Activated naive CD4-positive, alpha-beta T cell treated with anti-CD3 and anti-CD28 coated beads, Interleukin-2, amount 10 ng/mL, durations not matched to agents 5 hours and 36 hours (primary cell): Measurements from ENCODE around the gene ITLN2. TPM values are rescaled to one million over a fixed set of nuclear protein-coding genes. Genes with fewer than 3 reads are reported as not detected.

ENCODE experiments used
- total RNA-seq, 2 experiments: library from RNA; stranded (reverse); gene quantifications; one replicate each; pipeline ENCODE4 v1.2.3, GENCODE V29; 2021

Gene ITLN2
- total RNA-seq = not detected

DNA sequence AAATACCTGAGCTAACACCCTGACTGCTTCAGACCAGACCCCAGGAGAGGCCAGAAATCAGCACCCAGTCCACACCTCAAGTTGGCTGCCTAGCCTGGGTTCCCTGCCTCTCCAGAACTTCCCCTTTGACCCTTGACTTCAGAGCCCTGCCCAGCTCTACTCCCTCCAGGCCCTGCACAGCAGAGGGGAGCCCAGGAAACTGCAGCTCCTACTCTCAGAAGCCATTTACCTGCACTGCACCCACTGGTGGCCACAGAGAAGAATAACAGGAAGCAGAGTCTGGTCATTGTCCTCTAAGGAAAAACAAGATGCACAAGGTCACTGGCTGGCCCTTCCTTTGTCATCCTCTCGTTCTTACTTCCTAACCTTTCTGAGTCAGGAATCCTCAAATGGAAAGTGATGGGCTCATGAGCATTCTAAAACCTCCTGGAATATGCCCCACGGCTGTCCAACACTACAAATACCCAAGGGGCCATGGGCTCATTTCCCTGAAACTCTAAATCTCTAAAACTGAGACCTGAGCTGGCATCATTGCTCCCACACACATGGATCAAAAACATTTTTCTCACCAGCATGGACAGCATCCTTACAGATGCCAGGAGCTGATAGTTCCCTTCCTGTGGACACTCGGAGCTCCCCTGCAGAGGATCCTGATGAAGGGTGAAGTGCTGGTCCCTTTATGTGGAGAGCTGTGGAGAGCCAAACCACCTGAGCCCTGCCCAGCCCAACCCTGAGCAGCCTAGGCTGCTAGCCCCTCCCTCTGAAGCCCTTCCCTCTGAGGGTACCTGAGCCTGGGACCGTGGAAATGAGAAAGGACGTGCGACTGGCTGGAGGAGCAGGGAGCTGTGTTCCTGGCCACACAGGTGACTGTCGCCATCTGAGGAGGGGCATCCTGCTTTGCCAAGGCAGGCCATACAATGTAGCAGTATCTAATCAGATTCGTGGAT, at the start of gene ITLN2:
ITLN2 (minus strand) TSS at position 652 of the 947 bp plus-strand sequence; CDS start at position 584, 68 bp downstream.

Other genes starting within 250 kb of the ITLN2 start
- gene CD48, start 243.0 kb downstream of the ITLN2 start, total RNA-seq = 100 to 1,000 TPM; 378 to 401 TPM
- 1 to 10 TPM; 7.6 to 8.2 TPM for gene SLAMF7, start 215.6 kb downstream of the ITLN2 start, total RNA-seq
- gene LY9, start 158.6 kb downstream of the ITLN2 start, total RNA-seq = 10 to 100 TPM; 75.9 to 76.3 TPM
- under 1 TPM; 0.40 to 0.55 TPM for gene CD244, start 91.9 kb downstream of the ITLN2 start, total RNA-seq
- not detected for gene ITLN1, start 69.6 kb downstream of the ITLN2 start, total RNA-seq
- gene F11R, start 66.3 kb upstream of the ITLN2 start, total RNA-seq = 10 to 100 TPM; 16.2 to 20.7 TPM
- 10 to 100 TPM; 60.7 to 63.0 TPM for gene TSTD1, start 84.2 kb upstream of the ITLN2 start, total RNA-seq
- 10 to 100 TPM; 62.5 to 63.9 TPM for gene USF1, start 91.2 kb upstream of the ITLN2 start, total RNA-seq
- 100 to 1,000 TPM; 304 to 324 TPM for gene ARHGAP30, start 115.1 kb upstream of the ITLN2 start, total RNA-seq
- not detected for gene NECTIN4, start 134.7 kb upstream of the ITLN2 start, total RNA-seq
- under 1 TPM; 0.58 to 0.63 TPM for gene KLHDC9, start 143.6 kb upstream of the ITLN2 start, total RNA-seq
- 10 to 100 TPM; 47.2 to 48.3 TPM for gene PFDN2, start 163.2 kb upstream of the ITLN2 start, total RNA-seq
- 10 to 100 TPM; 38.3 to 39.0 TPM for gene NIT1, start 163.3 kb upstream of the ITLN2 start, total RNA-seq
- gene DEDD, start 177.9 kb upstream of the ITLN2 start, total RNA-seq = 10 to 100 TPM; 30.2 to 35.5 TPM
- gene UFC1, start 199.2 kb upstream of the ITLN2 start, total RNA-seq = 100 to 1,000 TPM; 123 to 125 TPM
- gene USP21, start 204.7 kb upstream of the ITLN2 start, total RNA-seq = 10 to 100 TPM; 31.2 to 35.6 TPM
- gene PPOX, start 211.6 kb upstream of the ITLN2 start, total RNA-seq = 10 to 100 TPM; 35.8 to 39.2 TPM
- gene B4GALT3, start 222.7 kb upstream of the ITLN2 start, total RNA-seq = 10 to 100 TPM; 43.6 to 52.2 TPM
- 1 to 10 TPM; 1.8 to 1.9 TPM for gene ADAMTS4, start 244.2 kb upstream of the ITLN2 start, total RNA-seq
- 10 to 100 TPM; 82.5 to 90.4 TPM for gene NDUFS2, start 247.6 kb upstream of the ITLN2 start, total RNA-seq